Naive thymus-derived CD4-positive, alpha-beta T cell (primary cell): ENCODE data around the gene EXOSC6. TPM values are rescaled to one million over a fixed set of nuclear protein-coding genes. Genes with fewer than 3 reads are reported as not detected.
A peak's percentile ranks its signal among the peaks of the same experiment; 100 is the strongest.
"Not testable (repeated sequence)": the region's sequence is repeated elsewhere in the genome, so short reads cannot be mapped to it uniquely, and the experiment has no call there.

ENCODE experiments used
- ATAC-seq: fragments of 150-1000 bp; cut with Tn5 transposase; 2 replicates; pipeline ENCODE4 v1.10.0; 2021; ENCODE audit warnings: mild to moderate bottlenecking, moderate library complexity
- CTCF ChIA-PET: fragments of 350-600 bp; sonication (Branson Sonifier 250); formaldehyde crosslinking; loops from one replicate; lab custom pipeline; 2021; ENCODE audit warnings: antibody characterized with exemption; lab: Charles Lee
- POLR2A ChIA-PET: fragments of 350-600 bp; sonication (Branson Sonifier 250); formaldehyde crosslinking; loops from one replicate; lab custom pipeline; 2021; ENCODE audit warnings: antibody characterized with exemption, inconsistent platforms; lab: Charles Lee
- DNase-seq, 9 donors: peaks; one replicate each; pipeline versions ENCODE4 v3.0.0 to v3.0.0-alpha.2; 2020 to 2022; ENCODE audit warnings: mixed read lengths in 1 of 9
- H3K27ac ChIP-seq: one replicate; pipeline ENCODE4 v1.7.0; 2013; ENCODE audit warnings: mild to moderate bottlenecking, low read depth, low read length, moderate library complexity
- H3K27me3 ChIP-seq, 2 donors: one replicate each; pipeline ENCODE4 v1.7.0; 2013; ENCODE audit warnings: low read length in 2 of 2, mild to moderate bottlenecking in 2 of 2, moderate library complexity in 2 of 2; ENCODE audit not compliant: control insufficient read depth in 2 of 2, insufficient read depth in 2 of 2
- H3K36me3 ChIP-seq, 3 experiments: 1 replicate in 2 of 3; 2 replicates in 1 of 3; pipeline ENCODE4 v1.7.0; 2013; ENCODE audit warnings: low read length in 3 of 3, mild to moderate bottlenecking in 3 of 3, moderate library complexity in 1 of 3; ENCODE audit not compliant: insufficient read depth in 3 of 3, control insufficient read depth in 2 of 3
- H3K4me1 ChIP-seq, 2 donors: one replicate each; pipeline ENCODE4 v1.7.0; 2013; ENCODE audit warnings: low read length in 2 of 2, mild to moderate bottlenecking in 2 of 2, moderate library complexity in 1 of 2; ENCODE audit not compliant: control insufficient read depth in 2 of 2, insufficient read depth in 2 of 2
- H3K4me3 ChIP-seq: 2 replicates; pipeline ENCODE4 v1.7.0; 2013; ENCODE audit warnings: mild to moderate bottlenecking, low read length
- H3K9me3 ChIP-seq, 3 experiments: 1 replicate in 2 of 3; 2 replicates in 1 of 3; pipeline ENCODE4 v1.7.0; 2013; ENCODE audit warnings: low read length in 3 of 3; ENCODE audit not compliant: control insufficient read depth in 2 of 3
- H3K27ac Mint-ChIP-seq, 9 donors: one replicate each; pipeline ENCODE4 v1.8.0; 2020 to 2022; ENCODE audit warnings: mixed read lengths in 9 of 9, mild to moderate bottlenecking in 8 of 9, moderate library complexity in 5 of 9, inconsistent platforms in 2 of 9
- H3K27me3 Mint-ChIP-seq, 5 donors: one replicate each; pipeline ENCODE4 v1.8.0; 2021 to 2022; ENCODE audit warnings: mixed read lengths in 5 of 5, mild to moderate bottlenecking in 1 of 5
- H3K36me3 Mint-ChIP-seq, 5 donors: one replicate each; pipeline ENCODE4 v1.8.0; 2020 to 2022; ENCODE audit warnings: mixed read lengths in 5 of 5, mild to moderate bottlenecking in 3 of 5, inconsistent platforms in 1 of 5
- H3K4me1 Mint-ChIP-seq, 7 donors: one replicate each; pipeline ENCODE4 v1.8.0; 2020 to 2022; ENCODE audit warnings: mixed read lengths in 7 of 7, mild to moderate bottlenecking in 3 of 7, inconsistent platforms in 1 of 7
- H3K4me3 Mint-ChIP-seq, 10 donors: one replicate each; pipeline ENCODE4 v1.8.0; 2020 to 2022; ENCODE audit warnings: mild to moderate bottlenecking in 10 of 10, mixed read lengths in 10 of 10, moderate library complexity in 6 of 10, inconsistent platforms in 2 of 10
- H3K9me3 Mint-ChIP-seq, 11 donors: one replicate each; pipeline ENCODE4 v1.8.0; 2020 to 2022; ENCODE audit warnings: mixed read lengths in 11 of 11, mild to moderate bottlenecking in 4 of 11, inconsistent platforms in 1 of 11, moderate library complexity in 1 of 11
- intact Hi-C, 2 donors: fragments of 100-400 bp; cut with micrococcal nuclease; formaldehyde crosslinking; loops; one replicate each; pipeline ENCODE4 v1.15.1; 2023
- polyA plus RNA-seq, 2 donors: library from polyadenylated mRNA; unstranded; fragments of 300-500 nt; fragmentation: Illumina TruSeq; gene quantifications; one replicate each; pipeline ENCODE4 v1.2.3, GENCODE V29; 2021
- total RNA-seq, 6 experiments: library from RNA in 5 of 6; stranded (reverse) in 5 of 6; gene quantifications; 1 replicate in 5 of 6; 2 replicates in 1 of 6; pipeline ENCODE4 v1.2.3 and lab custom pipeline; 2021 to 2026

Gene EXOSC6
- total and polyA plus RNA-seq, 7 experiments from 2014 or later = 7.9 to 45.9 (median 28.7) TPM

- H3K4me1 Mint-ChIP-seq = peaks cover 6 to 26% (median 16%) of the 10 kb centered on the region in 7 donors
- DNase-seq, POLR2A ChIA-PET, H3K36me3 Mint-ChIP-seq, H3K9me3 Mint-ChIP-seq, H3K4me3 Mint-ChIP-seq, H3K9me3 ChIP-seq, H3K27ac ChIP-seq, H3K4me3 ChIP-seq, H3K36me3 ChIP-seq, intact Hi-C loops, H3K27me3 Mint-ChIP-seq, H3K4me1 ChIP-seq, ATAC-seq, H3K27me3 ChIP-seq, H3K27ac Mint-ChIP-seq: not testable (repeated sequence)
- CTCF ChIA-PET = interaction anchor here (0.7 kb wide), 1 partner anchor 37 kb away, joined by 7 read pairs; no protein-coding TSS in a partner anchor
Observed at GRCh38 chr16:70292148-70292547, 40.4 kb upstream of the EXOSC6 start.

- DNase-seq = no peak
- H3K4me1 Mint-ChIP-seq = peaks cover 6 to 27% (median 16%) of the 10 kb centered on the region in 7 donors
- intact Hi-C loops = no loop called here
- Histone ChIP-seq H3K27me3 (no peaks in the 10 kb centered on the region), H3K9me3 (no peaks in the 10 kb centered on the region), H3K4me3 (no peak overlapping the region), H3K36me3 (no peaks in the 10 kb centered on the region), H3K27ac (no peak overlapping the region), H3K4me1 (no peaks in the 10 kb centered on the region)
- H3K9me3 Mint-ChIP-seq = no peaks in the 10 kb centered on the region
- ChIA-PET CTCF (interaction anchor here (0.7 to 1.1 kb wide), 2 partner anchors 36 to 54 kb away, joined by 3 to 7 read pairs; no protein-coding TSS in a partner anchor), POLR2A (interaction anchor here (1.2 to 1.5 kb wide), 4 partner anchors 8 to 55 kb away, joined by 3 to 11 read pairs (median 4); partner anchors contain the start of gene DDX19B)
- H3K27me3 Mint-ChIP-seq = peaks cover 0 to 2% (median 0%) of the 10 kb centered on the region in 5 donors
- H3K36me3 Mint-ChIP-seq = peaks cover 0 to 5% (median 0%) of the 10 kb centered on the region in 5 donors
- H3K27ac Mint-ChIP-seq = peak overlapping the region in 3 of 9 donors; percentile 4 to 59 (median 32)
- ATAC-seq = no peak
- no peak overlapping the region for H3K4me3 Mint-ChIP-seq
Observed at GRCh38 chr16:70290949-70291519, 39.3 kb upstream of the EXOSC6 start.

GRCh38 chr16:70289229-70290094 is 37.7 kb upstream of the EXOSC6 start, which contains the start of gene AARS1:
Gene AARS1, minus strand, starts transcription at chr16:70289506. Its CDS starts 6,743 bp downstream, at chr16:70282763.
- Mint-ChIP-seq H3K4me3 (peak within 1 kb of the TSS; percentile 90 to 100 (median 98)), H3K27me3 (peaks cover 0 to 2% (median 0%) of the 10 kb centered on the region in 5 donors), H3K9me3 (no peaks in the 10 kb centered on the region), H3K4me1 (peaks cover 6 to 37% (median 25%) of the 10 kb centered on the region in 7 donors), H3K36me3 (peaks cover 0 to 5% (median 0%) of the 10 kb centered on the region in 5 donors), H3K27ac (peak within 1 kb of the TSS; percentile 95 to 99 (median 98))
- Histone ChIP-seq H3K4me1 (no peaks in the 10 kb centered on the region), H3K27me3 (no peaks in the 10 kb centered on the region), H3K4me3 (peak within 1 kb of the TSS; percentile 65), H3K27ac (peak within 1 kb of the TSS; percentile 85), H3K9me3 (no peaks in the 10 kb centered on the region), H3K36me3 (no peaks in the 10 kb centered on the region)
- POLR2A ChIA-PET = interaction anchor here (0.6 to 3.2 kb wide), 15 partner anchors 10 to 951 kb away, joined by 3 to 53 read pairs (median 5); partner anchors contain the start of genes DDX19A and DDX19B
- CTCF ChIA-PET = interaction anchor here (0.5 to 1.3 kb wide), 2 partner anchors 10 to 29 kb away, joined by 4 to 6 read pairs; partner anchors contain the start of gene DDX19B
- peak; percentile 79 to 97 (median 96) for DNase-seq
- ATAC-seq = peak; percentile 98
- intact Hi-C loops = loop anchor here (1.0 to 5.0 kb wide), 9 partner anchors 10 to 1519 kb away; partner anchors contain the start of genes DDX19A (in 2 of the 2), EXOSC6 (in 2 of the 2), AP1G1 (in 1 of the 2) and COG4 (in 1 of the 2)

- H3K36me3 Mint-ChIP-seq = peaks cover 0 to 16% (median 4%) of the 10 kb centered on the region in 5 donors
- not testable (repeated sequence) for H3K27me3 Mint-ChIP-seq
- POLR2A ChIA-PET = interaction anchor here (2.5 to 3.2 kb wide), 2 partner anchors 12 to 59 kb away, joined by 11 to 53 read pairs; partner anchors contain the start of genes DDX19A and DDX19B
Observed at GRCh38 chr16:70287304-70287971, 35.7 kb upstream of the EXOSC6 start.

GRCh38 chr16:70276392-70276791 is 24.7 kb upstream of the EXOSC6 start:
- Histone ChIP-seq H3K4me1 (no peaks in the 10 kb centered on the region), H3K36me3 (peaks cover 16 to 83% (median 18%) of the 10 kb centered on the region in 3 experiments), H3K27ac (no peak overlapping the region), H3K27me3 (no peaks in the 10 kb centered on the region), H3K9me3 (no peaks in the 10 kb centered on the region), H3K4me3 (no peak overlapping the region)
- ATAC-seq (no peak), DNase-seq (no peak)
- no peaks in the 10 kb centered on the region for H3K27me3 Mint-ChIP-seq
- ChIA-PET POLR2A (no interaction called here), CTCF (no interaction called here)
- H3K4me1 Mint-ChIP-seq = peaks cover 4 to 17% (median 10%) of the 10 kb centered on the region in 7 donors
- peaks cover 5 to 36% (median 22%) of the 10 kb centered on the region in 5 donors for H3K36me3 Mint-ChIP-seq
- intact Hi-C loops = no loop called here
- no peaks in the 10 kb centered on the region for H3K9me3 Mint-ChIP-seq
- H3K4me3 Mint-ChIP-seq = no peak overlapping the region
- peak overlapping the region in 2 of 9 donors; percentile 37 to 75 for H3K27ac Mint-ChIP-seq

More at GRCh38 chr16:70287304-70287971, 35.7 kb upstream of the EXOSC6 start:
- H3K9me3 Mint-ChIP-seq, ATAC-seq, H3K4me1 ChIP-seq, DNase-seq, H3K36me3 ChIP-seq, H3K27me3 ChIP-seq, H3K4me3 ChIP-seq, H3K9me3 ChIP-seq, CTCF ChIA-PET: not testable (repeated sequence)
- H3K27ac ChIP-seq = peak overlapping the region; percentile 2
- Mint-ChIP-seq H3K27ac (peak overlapping the region in 6 of 9 donors; percentile 21 to 98 (median 56)), H3K4me1 (peaks cover 11 to 53% (median 42%) of the 10 kb centered on the region in 7 donors), H3K4me3 (peak overlapping the region; percentile 42 to 100 (median 94))
- intact Hi-C loops = loop anchor here in 1 of 2 donors (5.0 kb wide), 1 partner anchor 175 kb away; the partner anchor contains the start of gene PDPR
